Measurements from ENCODE around the gene STX3. TPM values are rescaled to one million over a fixed set of nuclear protein-coding genes. Genes with fewer than 3 reads are reported as not detected.
A peak's percentile ranks its signal among the peaks of the same experiment; 100 is the strongest.

STX3 gene
- total RNA-seq, result 23.2 TPM

- DNase-seq (ENCODE audit: low read depth in 2 of 3, low spot score in 2 of 3), result peak; percentile 41 to 78 (median 69)
Measured at GRCh38 chr11:59754859-59755700, at the start of gene STX3. Gene STX3, plus strand, starts transcription at chr11:59755376. Its CDS starts 230 bp downstream, at chr11:59755606.

- peak in 2 of 3 donors; percentile 36 to 40 for DNase-seq (ENCODE audit: low read depth in 2 of 3, low spot score in 2 of 3)
Measured at GRCh38 chr11:59706518-59707285, 48.5 kb upstream of the STX3 start.

GRCh38 chr11:59707371-59707770, 47.8 kb upstream of the STX3 start:
- no peak for DNase-seq (ENCODE audit: low read depth in 2 of 3, low spot score in 2 of 3)

GRCh38 chr11:59708537-59708936, 46.6 kb upstream of the STX3 start:
- DNase-seq (ENCODE audit: low read depth in 2 of 3, low spot score in 2 of 3), result no peak

- DNase-seq (ENCODE audit: low read depth in 2 of 3, low spot score in 2 of 3), result no peak
Measured at GRCh38 chr11:59710136-59710847, 44.9 kb upstream of the STX3 start.

GRCh38 chr11:59713745-59714144, 41.4 kb upstream of the STX3 start, which contains the start of gene OR10V1:
Gene OR10V1, minus strand, starts transcription at chr11:59713845. Its CDS starts 0 bp downstream, at chr11:59713845.
- DNase-seq (ENCODE audit: low read depth in 2 of 3, low spot score in 2 of 3), result no peak

- peak in 1 of 3 donors; percentile 25 for DNase-seq (ENCODE audit: low read depth in 2 of 3, low spot score in 2 of 3)
Measured at GRCh38 chr11:59716051-59716450, 39.1 kb upstream of the STX3 start.

- no peak for DNase-seq (ENCODE audit: low read depth in 2 of 3, low spot score in 2 of 3)
Measured at GRCh38 chr11:59719556-59719955, 35.6 kb upstream of the STX3 start.

GRCh38 chr11:59724066-59724465, 31.1 kb upstream of the STX3 start:
- no peak for DNase-seq (ENCODE audit: low read depth in 2 of 3, low spot score in 2 of 3)

- DNase-seq (ENCODE audit: low read depth in 2 of 3, low spot score in 2 of 3), result peak in 1 of 3 donors; percentile 49
Measured at GRCh38 chr11:59727426-59727825, 27.8 kb upstream of the STX3 start.

- no peak for DNase-seq (ENCODE audit: low read depth in 2 of 3, low spot score in 2 of 3)
Measured at GRCh38 chr11:59728154-59728553, 27.0 kb upstream of the STX3 start.

GRCh38 chr11:59728913-59729312, 26.3 kb upstream of the STX3 start:
- peak in 1 of 3 donors; percentile 29 for DNase-seq (ENCODE audit: low read depth in 2 of 3, low spot score in 2 of 3)

- DNase-seq (ENCODE audit: low read depth in 2 of 3, low spot score in 2 of 3), result no peak
Measured at GRCh38 chr11:59729834-59730233, 25.3 kb upstream of the STX3 start.

- no peak for DNase-seq (ENCODE audit: low read depth in 2 of 3, low spot score in 2 of 3)
Measured at GRCh38 chr11:59730896-59731565, 24.1 kb upstream of the STX3 start.

GRCh38 chr11:59746111-59746510, 9.1 kb upstream of the STX3 start:
- no peak for DNase-seq (ENCODE audit: low read depth in 2 of 3, low spot score in 2 of 3)

- peak; percentile 74 to 83 (median 79) for DNase-seq (ENCODE audit: low read depth in 2 of 3, low spot score in 2 of 3)
Measured at GRCh38 chr11:59753650-59754493, 1.3 kb upstream of the STX3 start.

GRCh38 chr11:59754494-59754858, 700 bp upstream of the STX3 start:
- DNase-seq (ENCODE audit: low read depth in 2 of 3, low spot score in 2 of 3), result peak in 1 of 3 donors; percentile 42

GRCh38 chr11:59755701-59756557, 753 bp downstream of the STX3 start:
- DNase-seq (ENCODE audit: low read depth in 2 of 3, low spot score in 2 of 3), result peak in 2 of 3 donors; percentile 68 to 77

GRCh38 chr11:59756558-59756840, 1.3 kb downstream of the STX3 start:
- no peak for DNase-seq (ENCODE audit: low read depth in 2 of 3, low spot score in 2 of 3)
